ENCODE results near the gene SMARCAL1. TPM values are rescaled to one million over a fixed set of nuclear protein-coding genes. Genes with fewer than 3 reads are reported as not detected.

Gene SMARCAL1
- total RNA-seq, 1 donor from 2014 or later, result 19.0 TPM

GRCh38 chr2:216503697-216504375 is 91.6 kb downstream of the SMARCAL1 start:
- no peak for TF ChIP-seq CTCF (IDR thresholded peaks at IDR 0.05)
- intact Hi-C loops (cut with DNase I), result no loop called here
- Histone ChIP-seq H3K36me3 (peaks cover 62% of the 10 kb centered on the region), H3K9me3 (no peaks in the 10 kb centered on the region), H3K4me3 (no peak overlapping the region), H3K4me1 (peaks cover 17% of the 10 kb centered on the region), H3K27ac (no peak overlapping the region), H3K27me3 (ENCODE audit: low read depth) (no peaks in the 10 kb centered on the region)
- no peak for DNase-seq
- ATAC-seq, result no peak

DNA sequence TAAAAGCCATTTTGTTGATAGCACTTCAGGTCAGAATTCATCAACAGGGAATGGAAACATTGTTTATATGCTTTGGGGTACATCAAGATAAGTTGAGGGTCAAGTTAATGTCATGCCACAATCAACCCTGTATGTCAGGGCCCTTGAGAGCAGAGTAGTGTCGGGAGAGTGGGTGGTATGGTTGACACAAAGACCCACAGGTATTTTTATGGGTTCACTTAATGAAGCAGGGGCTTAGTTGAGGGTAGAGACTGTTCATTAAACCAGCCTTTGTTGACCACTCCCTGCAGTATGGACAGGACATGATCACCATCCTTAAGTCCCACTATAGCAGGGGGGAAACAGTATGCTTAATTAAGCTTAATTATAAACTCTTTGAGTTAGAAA is 92.1 kb downstream of the SMARCAL1 start:
- Histone ChIP-seq H3K4me3 (no peak overlapping the region), H3K27me3 (ENCODE audit: low read depth) (no peaks in the 10 kb centered on the region), H3K4me1 (peaks cover 17% of the 10 kb centered on the region), H3K36me3 (peaks cover 62% of the 10 kb centered on the region), H3K9me3 (no peaks in the 10 kb centered on the region), H3K27ac (no peak overlapping the region)
- ATAC-seq (no peak), DNase-seq (no peak)
- TF ChIP-seq CTCF (IDR thresholded peaks at IDR 0.05), result no peak
- intact Hi-C loops (cut with DNase I), result no loop called here

GRCh38 chr2:216505133-216506106 is 93.1 kb downstream of the SMARCAL1 start:
- no peak for TF ChIP-seq CTCF (IDR thresholded peaks at IDR 0.05)
- H3K4me1 ChIP-seq, result peaks cover 7% of the 10 kb centered on the region
- DNase-seq, result no peak

DNA sequence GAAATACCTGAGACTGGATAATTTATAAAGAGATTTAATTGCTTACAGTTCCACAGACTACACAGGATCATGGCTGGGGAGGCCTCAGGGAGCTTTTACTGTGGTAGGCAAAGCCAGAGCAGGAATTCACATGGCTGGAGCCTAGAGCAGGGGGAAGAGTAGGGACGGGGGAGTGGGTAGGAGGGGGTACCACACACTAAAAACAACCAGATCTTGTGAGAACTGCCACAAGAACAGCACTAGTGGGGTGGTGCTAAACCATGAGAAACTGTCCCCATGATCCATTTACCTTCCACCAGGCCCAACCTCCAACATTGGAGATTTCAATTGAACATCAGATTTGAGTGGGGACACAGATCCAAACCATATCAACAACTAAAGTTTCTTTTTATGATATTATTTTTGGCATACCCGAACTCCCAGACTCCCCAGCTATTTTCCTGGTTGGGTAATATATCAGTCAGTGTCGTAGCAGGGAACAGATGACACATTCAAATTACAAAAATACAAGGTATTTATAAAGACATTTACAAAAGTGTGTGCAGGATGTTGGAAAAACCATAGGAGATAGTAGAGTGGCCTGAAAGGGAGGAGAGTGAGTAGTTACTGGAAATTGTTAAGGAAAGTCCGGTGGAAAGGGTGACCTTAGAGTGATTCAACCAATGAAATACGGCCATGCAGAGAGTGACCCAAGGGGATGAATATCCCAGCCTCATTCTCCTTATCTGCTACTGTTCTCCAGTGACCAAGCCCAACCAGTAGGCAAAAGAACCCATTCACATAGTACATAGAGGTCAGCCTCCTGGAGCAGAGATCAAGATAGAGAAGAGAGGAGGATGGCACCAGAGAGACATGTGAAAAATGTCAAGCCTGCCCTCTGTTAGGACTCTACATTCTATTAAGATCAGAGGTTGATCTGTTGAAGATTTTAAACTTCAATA is 95.2 kb downstream of the SMARCAL1 start:
- peaks cover 31% of the 10 kb centered on the region for H3K36me3 ChIP-seq
- no peaks in the 10 kb centered on the region for H3K9me3 ChIP-seq
- no peaks in the 10 kb centered on the region for H3K27me3 ChIP-seq (ENCODE audit: low read depth)
- ATAC-seq (no peak), DNase-seq (no peak)
- no peak overlapping the region for H3K4me3 ChIP-seq
- TF ChIP-seq CTCF (IDR thresholded peaks at IDR 0.05), result no peak
- intact Hi-C loops (cut with DNase I), result no loop called here
- no peak overlapping the region for H3K27ac ChIP-seq
- no peaks in the 10 kb centered on the region for H3K4me1 ChIP-seq

More at GRCh38 chr2:216505133-216506106, 93.1 kb downstream of the SMARCAL1 start:
- H3K27me3 ChIP-seq (ENCODE audit: low read depth), result no peaks in the 10 kb centered on the region
- H3K9me3 ChIP-seq, result no peaks in the 10 kb centered on the region
- peaks cover 52% of the 10 kb centered on the region for H3K36me3 ChIP-seq
- ATAC-seq, result no peak
- intact Hi-C loops (cut with DNase I), result no loop called here
- no peak overlapping the region for H3K27ac ChIP-seq
- no peak overlapping the region for H3K4me3 ChIP-seq

DNA sequence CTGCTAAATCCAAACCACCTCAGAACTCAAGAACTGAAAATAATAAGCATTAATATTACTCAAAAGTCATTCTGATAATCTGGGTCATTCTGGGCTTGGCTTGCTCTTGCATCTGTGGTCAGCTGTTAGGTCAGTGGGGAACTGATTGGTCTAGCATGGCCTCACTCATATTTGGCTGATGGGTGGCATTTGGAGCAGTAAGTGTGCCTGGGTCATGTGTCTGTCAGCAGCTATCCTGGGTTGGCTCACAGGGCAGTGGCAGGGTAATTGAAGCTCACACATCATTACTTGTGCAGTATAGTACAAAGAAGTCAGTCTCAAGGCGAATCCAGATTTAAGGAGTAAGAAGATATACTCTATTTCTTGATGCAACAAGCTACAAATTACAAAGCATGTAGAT is 95.9 kb downstream of the SMARCAL1 start:
- Histone ChIP-seq H3K4me1 (no peaks in the 10 kb centered on the region), H3K27me3 (ENCODE audit: low read depth) (no peaks in the 10 kb centered on the region), H3K9me3 (no peaks in the 10 kb centered on the region), H3K27ac (no peak overlapping the region), H3K4me3 (no peak overlapping the region), H3K36me3 (peaks cover 23% of the 10 kb centered on the region)
- peak in 1 of 2 donors; percentile 11 for ATAC-seq
- intact Hi-C loops (cut with DNase I), result no loop called here
- TF ChIP-seq CTCF (IDR thresholded peaks at IDR 0.05), result no peak
- no peak for DNase-seq

Measured in lower lobe of right lung (tissue), 2 donors.